ENCODE measurements around the gene RPN1. TPM values are rescaled to one million over a fixed set of nuclear protein-coding genes. Genes with fewer than 3 reads are reported as not detected.
"Not testable (repeated sequence)": the region's sequence is repeated elsewhere in the genome, so short reads cannot be mapped to it uniquely, and the experiment has no call there.

The RPN1 gene
- total and polyA plus RNA-seq, 4 donors: 146 to 318 (median 223) TPM

GRCh38 chr3:128597900-128598299 lies 52.7 kb downstream of the RPN1 start:
- H3K4me3 ChIP-seq: no peak overlapping the region
- no peak for ATAC-seq (ENCODE audit: insufficient read depth, low FRiP score)
- no peaks in the 10 kb centered on the region for H3K9me3 ChIP-seq (ENCODE audit: control insufficient read depth in 4 of 4, insufficient read depth in 3 of 4, low read length in 3 of 4)
- no peaks in the 10 kb centered on the region for H3K4me1 ChIP-seq (ENCODE audit: control insufficient read depth in 5 of 5, insufficient read depth in 5 of 5, low read length in 5 of 5)
- no peak overlapping the region for H3K9ac ChIP-seq (ENCODE audit: insufficient read depth in 1 of 2, low read length in 2 of 2)
- no peak overlapping the region for H3K27ac ChIP-seq (ENCODE audit: low read depth in 1 of 2, low read length in 1 of 2)
- no peak for DNase-seq
- H3K36me3 ChIP-seq (ENCODE audit: control insufficient read depth in 4 of 4, insufficient read depth in 4 of 4, low read length in 4 of 4): no peaks in the 10 kb centered on the region
- WGBS, 2 donors: 80 to 93% methylated on average over 6 of the region's 6 CpGs
- TF ChIP-seq, protein P1, sequence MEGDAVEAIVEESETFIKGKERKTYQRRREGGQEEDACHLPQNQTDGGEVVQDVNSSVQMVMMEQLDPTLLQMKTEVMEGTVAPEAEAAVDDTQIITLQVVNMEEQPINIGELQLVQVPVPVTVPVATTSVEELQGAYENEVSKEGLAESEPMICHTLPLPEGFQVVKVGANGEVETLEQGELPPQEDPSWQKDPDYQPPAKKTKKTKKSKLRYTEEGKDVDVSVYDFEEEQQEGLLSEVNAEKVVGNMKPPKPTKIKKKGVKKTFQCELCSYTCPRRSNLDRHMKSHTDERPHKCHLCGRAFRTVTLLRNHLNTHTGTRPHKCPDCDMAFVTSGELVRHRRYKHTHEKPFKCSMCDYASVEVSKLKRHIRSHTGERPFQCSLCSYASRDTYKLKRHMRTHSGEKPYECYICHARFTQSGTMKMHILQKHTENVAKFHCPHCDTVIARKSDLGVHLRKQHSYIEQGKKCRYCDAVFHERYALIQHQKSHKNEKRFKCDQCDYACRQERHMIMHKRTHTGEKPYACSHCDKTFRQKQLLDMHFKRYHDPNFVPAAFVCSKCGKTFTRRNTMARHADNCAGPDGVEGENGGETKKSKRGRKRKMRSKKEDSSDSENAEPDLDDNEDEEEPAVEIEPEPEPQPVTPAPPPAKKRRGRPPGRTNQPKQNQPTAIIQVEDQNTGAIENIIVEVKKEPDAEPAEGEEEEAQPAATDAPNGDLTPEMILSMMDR (IDR thresholded peaks at IDR 0.05; ENCODE audit: control extremely low read depth, extremely low read depth): no peak
- no peaks in the 10 kb centered on the region for H3K27me3 ChIP-seq (ENCODE audit: control insufficient read depth in 3 of 3, insufficient read depth in 3 of 3, low read length in 2 of 3)

GRCh38 chr3:128592864-128593263 lies 57.8 kb downstream of the RPN1 start:
- H3K9me3 ChIP-seq (ENCODE audit: control insufficient read depth in 4 of 4, insufficient read depth in 3 of 4, low read length in 3 of 4): peaks cover 0 to 2% (median 0%) of the 10 kb centered on the region in 4 donors
- H3K4me1 ChIP-seq (ENCODE audit: control insufficient read depth in 5 of 5, insufficient read depth in 5 of 5, low read length in 5 of 5): no peaks in the 10 kb centered on the region
- DNase-seq (no peak), ATAC-seq (ENCODE audit: insufficient read depth, low FRiP score) (no peak)
- TF ChIP-seq, protein P1 (IDR thresholded peaks at IDR 0.05; ENCODE audit: control extremely low read depth, extremely low read depth): no peak
- no peak overlapping the region for H3K27ac ChIP-seq (ENCODE audit: low read depth in 1 of 2, low read length in 1 of 2)
- no peaks in the 10 kb centered on the region for H3K27me3 ChIP-seq (ENCODE audit: control insufficient read depth in 3 of 3, insufficient read depth in 3 of 3, low read length in 2 of 3)
- 86 to 88% methylated on average over 4 of the region's 4 CpGs for WGBS, 2 donors
- H3K4me3 ChIP-seq: no peak overlapping the region
- H3K9ac ChIP-seq (ENCODE audit: insufficient read depth in 1 of 2, low read length in 2 of 2): no peak overlapping the region
- H3K36me3 ChIP-seq (ENCODE audit: control insufficient read depth in 4 of 4, insufficient read depth in 4 of 4, low read length in 4 of 4): no peaks in the 10 kb centered on the region

DNA sequence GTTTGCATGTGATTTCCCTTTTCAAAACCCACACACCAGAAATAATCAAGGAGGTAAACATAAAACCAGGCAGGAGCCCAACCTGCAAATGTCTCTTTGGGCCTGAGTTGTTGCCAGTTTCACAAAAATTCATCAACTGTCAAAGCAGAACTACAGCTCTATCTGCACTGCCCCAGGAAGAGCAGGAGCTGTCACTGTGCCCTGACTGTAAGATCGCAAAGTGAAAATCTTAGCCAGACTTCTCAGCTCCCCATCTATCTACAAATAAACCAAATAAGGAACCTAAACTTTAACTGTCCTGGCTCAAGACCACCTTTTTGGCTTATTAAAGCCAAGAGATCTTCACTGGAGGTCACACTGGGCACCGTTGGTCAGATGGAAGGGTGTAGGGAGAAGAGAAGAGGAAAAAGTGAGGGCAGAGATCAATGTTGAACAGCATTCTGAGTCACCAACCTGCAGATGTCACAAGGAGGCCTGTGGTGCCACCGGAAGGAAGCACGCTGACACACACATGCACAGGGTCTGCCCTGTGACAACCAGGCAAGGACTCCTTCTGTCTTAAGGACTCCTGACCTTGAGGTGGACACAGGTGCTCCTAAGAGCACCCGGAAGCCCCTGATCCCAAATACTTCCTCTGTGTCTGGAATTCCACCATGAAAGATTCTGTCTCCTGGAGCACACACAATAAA lies 58.7 kb downstream of the RPN1 start:
- Histone ChIP-seq H3K4me1 (ENCODE audit: control insufficient read depth in 5 of 5, insufficient read depth in 5 of 5, low read length in 5 of 5) (no peaks in the 10 kb centered on the region), H3K9ac (ENCODE audit: insufficient read depth in 1 of 2, low read length in 2 of 2) (no peak overlapping the region), H3K27ac (ENCODE audit: low read depth in 1 of 2, low read length in 1 of 2) (no peak overlapping the region), H3K9me3 (ENCODE audit: control insufficient read depth in 4 of 4, insufficient read depth in 3 of 4, low read length in 3 of 4) (peaks cover 0 to 2% (median 0%) of the 10 kb centered on the region in 4 donors), H3K36me3 (ENCODE audit: control insufficient read depth in 4 of 4, insufficient read depth in 4 of 4, low read length in 4 of 4) (no peaks in the 10 kb centered on the region), H3K27me3 (ENCODE audit: control insufficient read depth in 3 of 3, insufficient read depth in 3 of 3, low read length in 2 of 3) (no peaks in the 10 kb centered on the region), H3K4me3 (no peak overlapping the region)
- no peak for DNase-seq
- WGBS, 2 donors: 33 to 57% methylated on average over 5 of the region's 5 CpGs
- TF ChIP-seq, protein P1 (IDR thresholded peaks at IDR 0.05; ENCODE audit: control extremely low read depth, extremely low read depth): no peak
- peak; percentile 27 for ATAC-seq (ENCODE audit: insufficient read depth, low FRiP score)

- no peak for DNase-seq
- H3K36me3 ChIP-seq (ENCODE audit: control insufficient read depth in 4 of 4, insufficient read depth in 4 of 4, low read length in 4 of 4): no peaks in the 10 kb centered on the region
- no peaks in the 10 kb centered on the region for H3K4me1 ChIP-seq (ENCODE audit: control insufficient read depth in 5 of 5, insufficient read depth in 5 of 5, low read length in 5 of 5)
- H3K9me3 ChIP-seq (ENCODE audit: control insufficient read depth in 4 of 4, insufficient read depth in 3 of 4, low read length in 3 of 4): peaks cover 0 to 2% (median 0%) of the 10 kb centered on the region in 4 donors
- H3K27me3 ChIP-seq (ENCODE audit: control insufficient read depth in 3 of 3, insufficient read depth in 3 of 3, low read length in 2 of 3): no peaks in the 10 kb centered on the region
- 82 to 88% methylated on average over 8 of the region's 8 CpGs for WGBS, 2 donors
- no peak overlapping the region for H3K4me3 ChIP-seq
- no peak for ATAC-seq (ENCODE audit: insufficient read depth, low FRiP score)
- no peak overlapping the region for H3K9ac ChIP-seq (ENCODE audit: insufficient read depth in 1 of 2, low read length in 2 of 2)
- H3K27ac ChIP-seq (ENCODE audit: low read depth in 1 of 2, low read length in 1 of 2): no peak overlapping the region
- TF ChIP-seq, protein P1 (IDR thresholded peaks at IDR 0.05; ENCODE audit: control extremely low read depth, extremely low read depth): no peak
Observed at GRCh38 chr3:128590948-128591347, 59.7 kb downstream of the RPN1 start.

DNA sequence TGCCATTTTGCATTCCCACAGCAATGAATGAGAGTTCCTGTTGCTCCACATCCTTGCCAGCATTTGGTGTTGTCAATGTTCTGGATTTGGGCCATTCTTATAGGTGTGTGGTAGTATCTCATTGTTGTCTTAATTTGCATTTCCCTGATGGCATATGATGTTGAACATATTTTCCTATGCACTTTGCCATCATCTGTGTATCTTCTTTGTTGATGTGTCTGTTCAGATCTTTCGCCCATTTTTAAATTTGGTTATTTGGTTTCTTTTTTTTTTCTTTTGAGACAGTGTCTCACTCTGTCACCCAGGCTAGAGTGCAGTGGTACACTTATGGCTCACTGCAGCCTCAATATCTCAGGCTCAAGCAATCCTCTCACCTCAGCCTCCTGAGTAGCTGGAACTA lies 60.6 kb downstream of the RPN1 start:
- H3K4me3 ChIP-seq; H3K27me3 ChIP-seq (ENCODE audit: control insufficient read depth in 3 of 3, insufficient read depth in 3 of 3, low read length in 2 of 3); ATAC-seq (ENCODE audit: insufficient read depth, low FRiP score); H3K4me1 ChIP-seq (ENCODE audit: control insufficient read depth in 5 of 5, insufficient read depth in 5 of 5, low read length in 5 of 5); H3K36me3 ChIP-seq (ENCODE audit: control insufficient read depth in 4 of 4, insufficient read depth in 4 of 4, low read length in 4 of 4); H3K9ac ChIP-seq (ENCODE audit: insufficient read depth in 1 of 2, low read length in 2 of 2); H3K9me3 ChIP-seq (ENCODE audit: control insufficient read depth in 4 of 4, insufficient read depth in 3 of 4, low read length in 3 of 4); H3K27ac ChIP-seq (ENCODE audit: low read depth in 1 of 2, low read length in 1 of 2); DNase-seq: not testable (repeated sequence)
- WGBS, 2 donors: 50 to 58% methylated on average over 1 of the region's 1 CpG

All from lung (tissue), 12 donors.